Natural killer cell (primary cell): ENCODE results near the gene DCAF7. TPM values are rescaled to one million over a fixed set of nuclear protein-coding genes. Genes with fewer than 3 reads are reported as not detected.

ENCODE experiments used
- ATAC-seq, 3 donors: fragments of 150-1000 bp in 2 of 3; fragments of 200-7000 bp in 1 of 3; cut with Tn5 transposase; 1 replicate in 1 of 3; 2 replicates in 2 of 3; pipeline ENCODE4 v1.10.0; 2021; ENCODE audit warnings: mild to moderate bottlenecking in 2 of 3, moderate library complexity in 2 of 3
- DNase-seq, 2 donors: peaks; one replicate each; pipeline versions ENCODE4 v3.0.0 to v3.0.0-alpha.2; 2013 to 2021; ENCODE audit warnings: mixed read lengths in 1 of 2
- H3K27ac ChIP-seq: one replicate; pipeline ENCODE4 v1.5.1; 2013; ENCODE audit warnings: mild to moderate bottlenecking, low read length
- H3K27me3 ChIP-seq: one replicate; pipeline ENCODE4 v1.6.1; 2013; ENCODE audit warnings: low read length; ENCODE audit not compliant: control insufficient read depth, insufficient read depth
- H3K36me3 ChIP-seq: one replicate; pipeline ENCODE4 v1.6.1; 2013; ENCODE audit warnings: low read length; ENCODE audit not compliant: control insufficient read depth, insufficient read depth
- H3K4me1 ChIP-seq: one replicate; pipeline ENCODE4 v1.6.1; 2013; ENCODE audit warnings: low read length; ENCODE audit not compliant: control insufficient read depth, insufficient read depth
- H3K4me3 ChIP-seq: one replicate; pipeline ENCODE4 v1.5.1; 2013; ENCODE audit warnings: low read length
- H3K9me3 ChIP-seq: one replicate; pipeline ENCODE4 v1.6.1; 2013; ENCODE audit warnings: low read length; ENCODE audit not compliant: control insufficient read depth, insufficient read depth
- H3K27ac Mint-ChIP-seq, 2 donors: one replicate each; pipeline ENCODE4 v1.8.0; 2022; ENCODE audit warnings: mild to moderate bottlenecking in 2 of 2, mixed read lengths in 2 of 2, moderate library complexity in 1 of 2
- H3K27me3 Mint-ChIP-seq, 2 donors: one replicate each; pipeline ENCODE4 v1.8.0; 2022; ENCODE audit warnings: low read depth in 2 of 2, mixed read lengths in 2 of 2
- H3K36me3 Mint-ChIP-seq: one replicate; pipeline ENCODE4 v1.8.0; 2022; ENCODE audit warnings: mixed read lengths
- H3K4me1 Mint-ChIP-seq, 2 donors: one replicate each; pipeline ENCODE4 v1.8.0; 2022; ENCODE audit warnings: mixed read lengths in 2 of 2
- H3K4me3 Mint-ChIP-seq: one replicate; pipeline ENCODE4 v1.8.0; 2022; ENCODE audit warnings: mild to moderate bottlenecking, moderate library complexity, mixed read lengths
- H3K9me3 Mint-ChIP-seq, 2 donors: one replicate each; pipeline ENCODE4 v1.8.0; 2022; ENCODE audit warnings: mixed read lengths in 2 of 2
- WGBS: methylation state at CpG from one replicate; pipeline ENCODE4 v1.1.7; 2013; ENCODE audit warnings: missing lambda C conversion rate; ENCODE audit not compliant: insufficient coverage; 5-methylcytosine and 5-hydroxymethylcytosine counted together
- intact Hi-C: fragments of 100-400 bp; cut with micrococcal nuclease; formaldehyde crosslinking; loops from one replicate; pipeline ENCODE4 v1.14.2; 2022
- total RNA-seq, 4 donors: library from RNA; stranded (reverse); fragments of 120-200 nt in 1 of 4; gene quantifications; one replicate each; pipeline versions ENCODE4 v1.2.3 to v1.2.4, GENCODE V29; 2013 to 2022
- TF ChIP-seq, protein P1 (sequence below): fragments of 200-600 bp; IDR thresholded peaks from one replicate; pipeline ENCODE4 v1.8.0; 2022; ENCODE audit warnings: antibody characterized with exemption

Gene DCAF7
- total RNA-seq, 3 donors from 2014 or later (not counting 1 experiment from before 2014, with no cell fraction given): 55.5 to 83.5 (median 72.2) TPM

DNA sequence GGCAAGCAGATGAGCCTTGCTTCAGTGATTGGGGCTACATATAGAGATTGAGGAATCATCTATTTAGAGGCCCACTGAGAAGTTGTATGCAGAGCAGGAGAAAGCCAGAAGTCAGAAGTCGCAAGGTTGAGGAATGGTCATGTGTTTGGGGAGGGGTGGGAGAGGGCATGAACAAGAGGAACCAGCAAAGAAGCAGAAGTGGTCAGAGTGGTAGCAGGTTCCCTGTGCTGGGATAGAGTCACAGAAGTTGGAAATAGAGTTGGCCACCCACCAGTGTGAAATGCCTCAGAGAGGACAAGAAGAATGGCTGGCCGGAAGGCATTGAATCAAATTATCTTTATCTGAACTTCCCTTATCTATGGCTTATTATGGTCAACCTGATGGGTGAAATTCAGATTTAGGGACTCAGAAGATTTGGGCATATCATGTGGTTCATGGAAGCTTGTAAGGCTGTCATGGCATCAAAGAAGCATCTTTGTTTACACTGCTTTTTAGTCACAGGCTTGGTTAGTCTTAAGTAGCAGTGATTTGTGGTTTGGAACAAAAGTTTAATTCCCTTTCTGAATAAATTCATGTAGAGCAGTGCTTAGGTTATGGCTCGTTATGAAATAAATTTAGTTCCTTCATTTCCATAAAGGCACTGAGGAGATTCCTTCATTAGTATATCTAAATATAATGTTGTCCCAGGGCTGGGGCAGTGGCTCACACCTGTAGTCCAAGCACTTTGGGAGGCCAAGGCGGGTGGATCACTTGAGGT lies 91.6 kb downstream of the DCAF7 start:
- Mint-ChIP-seq H3K4me1 (peaks cover 11 to 24% of the 10 kb centered on the region in 2 donors), H3K9me3 (no peaks in the 10 kb centered on the region), H3K27ac (no peak overlapping the region), H3K4me3 (no peak overlapping the region), H3K36me3 (no peaks in the 10 kb centered on the region), H3K27me3 (no peaks in the 10 kb centered on the region)
- peaks cover 29% of the 10 kb centered on the region for H3K36me3 ChIP-seq
- no peak overlapping the region for H3K4me3 ChIP-seq
- no peaks in the 10 kb centered on the region for H3K9me3 ChIP-seq
- intact Hi-C loops: no loop called here
- H3K27me3 ChIP-seq: no peaks in the 10 kb centered on the region
- H3K27ac ChIP-seq: no peak overlapping the region
- WGBS: 85% methylated on average over 2 of the region's 4 CpGs
- peak; percentile 29 to 72 (median 31) for ATAC-seq
- TF ChIP-seq, protein P1, sequence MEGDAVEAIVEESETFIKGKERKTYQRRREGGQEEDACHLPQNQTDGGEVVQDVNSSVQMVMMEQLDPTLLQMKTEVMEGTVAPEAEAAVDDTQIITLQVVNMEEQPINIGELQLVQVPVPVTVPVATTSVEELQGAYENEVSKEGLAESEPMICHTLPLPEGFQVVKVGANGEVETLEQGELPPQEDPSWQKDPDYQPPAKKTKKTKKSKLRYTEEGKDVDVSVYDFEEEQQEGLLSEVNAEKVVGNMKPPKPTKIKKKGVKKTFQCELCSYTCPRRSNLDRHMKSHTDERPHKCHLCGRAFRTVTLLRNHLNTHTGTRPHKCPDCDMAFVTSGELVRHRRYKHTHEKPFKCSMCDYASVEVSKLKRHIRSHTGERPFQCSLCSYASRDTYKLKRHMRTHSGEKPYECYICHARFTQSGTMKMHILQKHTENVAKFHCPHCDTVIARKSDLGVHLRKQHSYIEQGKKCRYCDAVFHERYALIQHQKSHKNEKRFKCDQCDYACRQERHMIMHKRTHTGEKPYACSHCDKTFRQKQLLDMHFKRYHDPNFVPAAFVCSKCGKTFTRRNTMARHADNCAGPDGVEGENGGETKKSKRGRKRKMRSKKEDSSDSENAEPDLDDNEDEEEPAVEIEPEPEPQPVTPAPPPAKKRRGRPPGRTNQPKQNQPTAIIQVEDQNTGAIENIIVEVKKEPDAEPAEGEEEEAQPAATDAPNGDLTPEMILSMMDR: no peak
- peaks cover 10% of the 10 kb centered on the region for H3K4me1 ChIP-seq
- DNase-seq: no peak

Other genes with a start within 250 kb of the DCAF7 start
- gene CYB561, start 104.2 kb upstream of the DCAF7 start, total RNA-seq: 10 to 100 TPM; 16.3 to 19.3 (median 19.2) TPM
- 1 to 10 TPM in 2 of 3 donors, under 1 TPM in 1; 0.86 to 1.2 (median 1.0) TPM for gene ACE, start 73.4 kb upstream of the DCAF7 start, total RNA-seq
- not detected for gene KCNH6, start 27.1 kb upstream of the DCAF7 start, total RNA-seq
- gene TACO1, start 50.4 kb downstream of the DCAF7 start, total RNA-seq: 10 to 100 TPM in 1 of 3 donors, 1 to 10 TPM in 2; 7.1 to 10.9 (median 9.2) TPM
- gene MAP3K3, start 71.9 kb downstream of the DCAF7 start, total RNA-seq: 10 to 100 TPM; 82.0 to 89.2 (median 88.5) TPM
- gene LIMD2, start 149.6 kb downstream of the DCAF7 start, total RNA-seq: 100 to 1,000 TPM; 513 to 546 (median 524) TPM
- gene STRADA, start 191.3 kb downstream of the DCAF7 start, total RNA-seq: 10 to 100 TPM; 72.6 to 83.1 (median 78.2) TPM
- gene CCDC47, start 223.1 kb downstream of the DCAF7 start, total RNA-seq: 10 to 100 TPM; 37.9 to 45.2 (median 41.7) TPM
- gene DDX42, start 223.7 kb downstream of the DCAF7 start, total RNA-seq: 100 to 1,000 TPM in 2 of 3 donors, 10 to 100 TPM in 1; 80.1 to 127 (median 110) TPM